ENCODE data around the gene ST6GALNAC6.
"Not testable (repeated sequence)": the region's sequence is repeated elsewhere in the genome, so short reads cannot be mapped to it uniquely, and the experiment has no call there.

ST6GALNAC6 gene

GRCh38 chr9:127873886-127874285 lies 25.5 kb downstream of the ST6GALNAC6 start:
- no peak for DNase-seq
- TF ChIP-seq GATA1 (IDR thresholded peaks at IDR 0.05; ENCODE audit: low read depth, low read length): no peak
- TF ChIP-seq POLR2A (IDR thresholded peaks at IDR 0.05; ENCODE audit: low read length): no peak

GRCh38 chr9:127873223-127873691 lies 26.1 kb downstream of the ST6GALNAC6 start:
- DNase-seq: no peak
- no peak for TF ChIP-seq POLR2A (IDR thresholded peaks at IDR 0.05; ENCODE audit: low read length)
- no peak for TF ChIP-seq GATA1 (IDR thresholded peaks at IDR 0.05; ENCODE audit: low read depth, low read length)

GRCh38 chr9:127872369-127873222 lies 26.8 kb downstream of the ST6GALNAC6 start:
- no peak for TF ChIP-seq POLR2A (IDR thresholded peaks at IDR 0.05; ENCODE audit: low read length)
- no peak for TF ChIP-seq GATA1 (IDR thresholded peaks at IDR 0.05; ENCODE audit: low read depth, low read length)
- DNase-seq: no peak

- TF ChIP-seq POLR2A (IDR thresholded peaks at IDR 0.05; ENCODE audit: low read length) (no peak), GATA1 (IDR thresholded peaks at IDR 0.05; ENCODE audit: low read depth, low read length) (no peak)
- no peak for DNase-seq
Measured at GRCh38 chr9:127871531-127871930, 27.9 kb downstream of the ST6GALNAC6 start.

GRCh38 chr9:127870887-127871286 lies 28.5 kb downstream of the ST6GALNAC6 start:
- DNase-seq: no peak
- TF ChIP-seq POLR2A (IDR thresholded peaks at IDR 0.05; ENCODE audit: low read length): no peak
- TF ChIP-seq GATA1 (IDR thresholded peaks at IDR 0.05; ENCODE audit: low read depth, low read length): no peak

GRCh38 chr9:127870153-127870491 lies 29.3 kb downstream of the ST6GALNAC6 start:
- DNase-seq: not testable (repeated sequence)

GRCh38 chr9:127869310-127870152 lies 29.9 kb downstream of the ST6GALNAC6 start:
- TF ChIP-seq POLR2A (IDR thresholded peaks at IDR 0.05; ENCODE audit: low read length): no peak
- TF ChIP-seq GATA1 (IDR thresholded peaks at IDR 0.05; ENCODE audit: low read depth, low read length): no peak
- peak; percentile 83 to 92 for DNase-seq

GRCh38 chr9:127868278-127868902 lies 31.0 kb downstream of the ST6GALNAC6 start:
- DNase-seq: no peak
- TF ChIP-seq POLR2A (IDR thresholded peaks at IDR 0.05; ENCODE audit: low read length) (no peak), GATA1 (IDR thresholded peaks at IDR 0.05; ENCODE audit: low read depth, low read length) (no peak)

- TF ChIP-seq POLR2A (IDR thresholded peaks at IDR 0.05; ENCODE audit: low read length) (no peak), GATA1 (IDR thresholded peaks at IDR 0.05; ENCODE audit: low read depth, low read length) (no peak)
- DNase-seq: no peak
Measured at GRCh38 chr9:127867356-127868277, 31.8 kb downstream of the ST6GALNAC6 start.

- no peak for DNase-seq
- no peak for TF ChIP-seq POLR2A (IDR thresholded peaks at IDR 0.05; ENCODE audit: low read length)
Measured at GRCh38 chr9:127866535-127866934, 32.9 kb downstream of the ST6GALNAC6 start.

GRCh38 chr9:127865645-127866464 lies 33.5 kb downstream of the ST6GALNAC6 start:
- no peak for TF ChIP-seq GATA1 (IDR thresholded peaks at IDR 0.05; ENCODE audit: low read depth, low read length)
- no peak for TF ChIP-seq POLR2A (IDR thresholded peaks at IDR 0.05; ENCODE audit: low read length)
- peak in 1 of 2 experiments; percentile 30 for DNase-seq

- TF ChIP-seq POLR2A (IDR thresholded peaks at IDR 0.05; ENCODE audit: low read length): no peak
- TF ChIP-seq GATA1 (IDR thresholded peaks at IDR 0.05; ENCODE audit: low read depth, low read length): no peak
- DNase-seq: no peak
Measured at GRCh38 chr9:127863191-127863621, 36.2 kb downstream of the ST6GALNAC6 start.

Data from erythroblast (primary cell).